OCI-LY7 (cell line): ENCODE measurements around the gene HEYL. TPM values are rescaled to one million over a fixed set of nuclear protein-coding genes. Genes with fewer than 3 reads are reported as not detected.

Experiments used
- BruUV-seq: library from RNA; stranded (reverse); fragments of 400-500 nt; replicated peaks from 2 replicates; lab custom pipeline; 2021; lab: Mats Ljungman, UMichigan
- CTCF ChIA-PET: fragments of 300-600 bp; sonication (Branson Sonifier 250); formaldehyde crosslinking; loops from one replicate; lab custom pipeline; 2022; ENCODE audit warnings: antibody characterized with exemption; ENCODE audit not compliant: unreplicated experiment; lab: Charles Lee
- POLR2A ChIA-PET: fragments of 300-600 bp; sonication (Branson Sonifier 250); formaldehyde crosslinking; loops from one replicate; lab custom pipeline; 2022; ENCODE audit warnings: antibody characterized with exemption; lab: Charles Lee
- DNase-seq: peaks from one replicate; pipeline ENCODE4 v3.0.0-alpha.2; 2015; ENCODE audit warnings: low spot score
- H2AFZ ChIP-seq: fragments of 200-600 bp; sonication (generic), shearing (Covaris generic); 2 replicates; pipeline ENCODE4 v1.6.1; 2014; ENCODE audit warnings: mild to moderate bottlenecking, antibody characterized with exemption, low read length, moderate library complexity
- H3K27ac ChIP-seq: fragments of 200-600 bp; sonication (generic); 2 replicates; pipeline ENCODE4 v1.5.1; 2014; ENCODE audit warnings: mixed run types, low read depth, mild to moderate bottlenecking, moderate library complexity, low read length, inconsistent platforms; ENCODE audit not compliant: poor library complexity, severe bottlenecking
- H3K36me3 ChIP-seq: fragments of 200-600 bp; sonication (generic); 2 replicates; pipeline ENCODE4 v1.6.1; 2014; ENCODE audit warnings: mild to moderate bottlenecking, antibody characterized with exemption, low read length, moderate library complexity, mixed read lengths; ENCODE audit not compliant: insufficient read depth
- H3K4me1 ChIP-seq: fragments of 200-600 bp; sonication (generic); 2 replicates; pipeline ENCODE4 v1.5.1; 2014; ENCODE audit warnings: mild to moderate bottlenecking, low read length; ENCODE audit not compliant: insufficient read depth, poor library complexity, severe bottlenecking
- H3K4me2 ChIP-seq: fragments of 200-600 bp; sonication (generic); 2 replicates; pipeline ENCODE4 v1.6.1; 2014; ENCODE audit warnings: mild to moderate bottlenecking, low read length
- H3K4me3 ChIP-seq: fragments of 200-600 bp; sonication (generic); 2 replicates; pipeline ENCODE4 v1.5.1; 2014; ENCODE audit warnings: mild to moderate bottlenecking, low read depth, low read length; ENCODE audit not compliant: poor library complexity, severe bottlenecking
- H3K79me2 ChIP-seq: fragments of 200-600 bp; sonication (generic); 2 replicates; pipeline ENCODE4 v1.6.1; 2016; ENCODE audit warnings: low read depth, mild to moderate bottlenecking, low read length, moderate library complexity, mixed read lengths; ENCODE audit not compliant: insufficient read depth
- H3K9me2 ChIP-seq: fragments of 200-600 bp; sonication (generic); 2 replicates; pipeline ENCODE4 v1.6.1; 2016; ENCODE audit warnings: mild to moderate bottlenecking, low read length, mixed read lengths; ENCODE audit not compliant: insufficient read depth
- H3K9me3 ChIP-seq: fragments of 200-600 bp; sonication (generic); 2 replicates; pipeline ENCODE4 v1.6.1; 2014; ENCODE audit warnings: mild to moderate bottlenecking, mixed run types, low read length, mixed read lengths
- H4K20me1 ChIP-seq: fragments of 200-600 bp; sonication (generic); 2 replicates; pipeline ENCODE4 v1.6.1; 2014; ENCODE audit warnings: mild to moderate bottlenecking, antibody characterized with exemption, low read length, moderate library complexity, mixed read lengths; ENCODE audit not compliant: insufficient read depth
- EZH2phosphoT487 ChIP-seq: fragments of 200-600 bp; sonication (generic); IDR thresholded peaks from 2 replicates; pipeline ENCODE4 v1.6.1; 2018; ENCODE audit warnings: low read depth, borderline replicate concordance, mild to moderate bottlenecking, mixed run types, antibody characterized with exemption, low read length, moderate library complexity, mixed read lengths
- intact Hi-C: fragments of 100-400 bp; cut with micrococcal nuclease; formaldehyde crosslinking; loops from one replicate; pipeline ENCODE4 v1.10.0; 2022; ENCODE audit not compliant: unreplicated experiment
- total RNA-seq, 2 experiments: library from RNA; depleted of rRNA in 1 of 2; stranded (reverse); fragments of >200 nt in 1 of 2; shearing (Covaris generic) in 1 of 2; gene quantifications; 2 replicates each; pipeline ENCODE4 v1.2.3, GENCODE V29; 2014 to 2022
- TF ChIP-seq, protein P1 (sequence below): fragments of 200-600 bp; sonication (generic); conservative IDR thresholded peaks from 2 replicates; pipeline ENCODE4 v1.5.1; 2014; ENCODE audit warnings: mild to moderate bottlenecking, antibody characterized with exemption, low read length, moderate library complexity, mixed read lengths

Gene HEYL
- total RNA-seq, 2 experiments from 2014 or later = not detected

DNA sequence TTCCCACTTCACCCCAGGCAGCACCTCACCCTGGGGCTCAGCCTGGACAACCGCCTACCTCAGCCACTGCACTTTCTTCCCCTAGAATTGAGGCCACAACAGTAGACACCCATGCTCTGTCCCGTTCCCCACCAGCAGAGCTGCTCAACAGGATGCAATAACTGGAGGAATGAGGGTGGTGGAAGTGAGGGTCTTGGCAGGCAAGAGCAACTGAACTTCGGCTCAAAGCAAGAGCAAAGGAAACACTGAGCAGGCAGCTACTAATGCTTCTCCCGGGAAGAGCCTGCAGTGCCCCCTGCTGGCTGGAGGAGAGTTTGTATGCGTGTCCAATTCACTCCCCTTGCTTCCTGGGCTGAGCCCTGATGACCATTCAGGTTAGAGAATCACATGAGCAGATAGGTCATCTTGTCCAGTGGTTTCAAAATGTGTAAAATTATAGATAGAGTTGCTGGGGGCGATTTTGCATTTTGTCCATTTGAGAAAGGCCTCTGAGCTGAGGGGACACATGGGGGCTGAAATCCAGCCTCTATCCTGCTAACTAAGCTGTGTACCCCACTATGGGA lies 18.6 kb upstream of the HEYL start:
- Histone ChIP-seq H3K27ac (no peak overlapping the region), H3K4me2 (peak overlapping the region; percentile 50), H3K9me3 (no peaks in the 10 kb centered on the region), H3K36me3 (no peaks in the 10 kb centered on the region), H3K4me3 (peak overlapping the region; percentile 37), H3K79me2 (no peaks in the 10 kb centered on the region), H2AFZ (peak overlapping the region; percentile 98), H3K9me2 (no peaks in the 10 kb centered on the region), H3K4me1 (peaks cover 5% of the 10 kb centered on the region), H4K20me1 (no peaks in the 10 kb centered on the region)
- intact Hi-C loops = loop anchor here (5.0 kb wide), 1 partner anchor 64 kb away; no protein-coding TSS in a partner anchor
- DNase-seq = peak; percentile 80
- TF ChIP-seq, protein P1, sequence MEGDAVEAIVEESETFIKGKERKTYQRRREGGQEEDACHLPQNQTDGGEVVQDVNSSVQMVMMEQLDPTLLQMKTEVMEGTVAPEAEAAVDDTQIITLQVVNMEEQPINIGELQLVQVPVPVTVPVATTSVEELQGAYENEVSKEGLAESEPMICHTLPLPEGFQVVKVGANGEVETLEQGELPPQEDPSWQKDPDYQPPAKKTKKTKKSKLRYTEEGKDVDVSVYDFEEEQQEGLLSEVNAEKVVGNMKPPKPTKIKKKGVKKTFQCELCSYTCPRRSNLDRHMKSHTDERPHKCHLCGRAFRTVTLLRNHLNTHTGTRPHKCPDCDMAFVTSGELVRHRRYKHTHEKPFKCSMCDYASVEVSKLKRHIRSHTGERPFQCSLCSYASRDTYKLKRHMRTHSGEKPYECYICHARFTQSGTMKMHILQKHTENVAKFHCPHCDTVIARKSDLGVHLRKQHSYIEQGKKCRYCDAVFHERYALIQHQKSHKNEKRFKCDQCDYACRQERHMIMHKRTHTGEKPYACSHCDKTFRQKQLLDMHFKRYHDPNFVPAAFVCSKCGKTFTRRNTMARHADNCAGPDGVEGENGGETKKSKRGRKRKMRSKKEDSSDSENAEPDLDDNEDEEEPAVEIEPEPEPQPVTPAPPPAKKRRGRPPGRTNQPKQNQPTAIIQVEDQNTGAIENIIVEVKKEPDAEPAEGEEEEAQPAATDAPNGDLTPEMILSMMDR = peak; percentile 95
- TF ChIP-seq EZH2phosphoT487 = no peak
- BruUV-seq = no TSS peak
- ChIA-PET CTCF (interaction anchor here (0.6 to 1.7 kb wide), 6 partner anchors 10 to 52 kb away, joined by 3 to 8 read pairs (median 4); no protein-coding TSS in a partner anchor), POLR2A (interaction anchor here (0.5 to 1.4 kb wide), 3 partner anchors 16 to 171 kb away, joined by 3 read pairs; no protein-coding TSS in a partner anchor)

GRCh38 chr1:39657402-39657801 lies 18.0 kb upstream of the HEYL start:
- Histone ChIP-seq H3K79me2 (no peaks in the 10 kb centered on the region), H3K4me2 (peak overlapping the region; percentile 50), H3K4me3 (peak overlapping the region; percentile 37), H3K27ac (no peak overlapping the region), H3K9me2 (no peaks in the 10 kb centered on the region), H3K4me1 (peaks cover 5% of the 10 kb centered on the region), H3K36me3 (no peaks in the 10 kb centered on the region), H3K9me3 (no peaks in the 10 kb centered on the region), H2AFZ (peak overlapping the region; percentile 98), H4K20me1 (no peaks in the 10 kb centered on the region)
- intact Hi-C loops = loop anchor here (5.0 kb wide), 1 partner anchor 65 kb away; no protein-coding TSS in a partner anchor
- ChIA-PET POLR2A (interaction anchor here (0.5 to 1.4 kb wide), 3 partner anchors 16 to 171 kb away, joined by 3 read pairs; no protein-coding TSS in a partner anchor), CTCF (interaction anchor here (0.6 to 1.7 kb wide), 4 partner anchors 9 to 51 kb away, joined by 3 to 7 read pairs (median 3); no protein-coding TSS in a partner anchor)
- no peak for DNase-seq
- BruUV-seq = no TSS peak
- TF ChIP-seq EZH2phosphoT487 = no peak
- TF ChIP-seq, protein P1 = no peak

DNA sequence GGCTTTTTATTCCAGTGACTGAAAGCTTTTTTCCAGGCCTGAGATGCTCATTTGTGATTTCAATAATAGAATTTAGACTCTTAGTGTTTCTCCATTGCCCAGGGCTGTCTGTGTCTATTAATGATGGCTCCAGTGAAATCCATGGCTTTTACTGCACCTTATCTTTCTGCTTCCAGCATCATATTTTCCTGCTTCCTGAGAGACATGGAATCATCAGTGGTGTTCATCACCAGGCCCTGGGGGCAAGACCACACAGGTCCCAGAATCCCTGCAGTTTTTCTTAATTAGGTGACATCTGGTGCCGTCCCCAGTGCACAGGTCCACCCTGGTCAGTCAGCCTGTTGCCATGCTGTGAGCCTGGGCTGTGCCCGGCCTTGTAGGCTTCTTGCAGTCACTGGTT lies 16.9 kb upstream of the HEYL start:
- CTCF ChIA-PET = no interaction called here
- no peak for DNase-seq
- Histone ChIP-seq H2AFZ (no peak overlapping the region), H4K20me1 (no peaks in the 10 kb centered on the region), H3K4me1 (peaks cover 5% of the 10 kb centered on the region), H3K9me2 (no peaks in the 10 kb centered on the region), H3K4me3 (no peak overlapping the region), H3K4me2 (no peak overlapping the region), H3K9me3 (no peaks in the 10 kb centered on the region), H3K36me3 (no peaks in the 10 kb centered on the region), H3K79me2 (no peaks in the 10 kb centered on the region), H3K27ac (no peak overlapping the region)
- TF ChIP-seq EZH2phosphoT487 = no peak
- TF ChIP-seq, protein P1 = no peak
- no TSS peak for BruUV-seq
- intact Hi-C loops = loop anchor here (5.0 kb wide), 1 partner anchor 66 kb away; no protein-coding TSS in a partner anchor
- POLR2A ChIA-PET = no interaction called here
